HG03025 (cell line): ENCODE data around the gene DCTN3.

Source experiments
- ATAC-seq: cut with Tn5 transposase; IDR thresholded peaks from one replicate; pipeline ENCODE4 v1.9.1; 2021; ENCODE audit warnings: mild to moderate bottlenecking, moderate library complexity; ENCODE audit not compliant: unreplicated experiment, low FRiP score

DCTN3 gene

DNA sequence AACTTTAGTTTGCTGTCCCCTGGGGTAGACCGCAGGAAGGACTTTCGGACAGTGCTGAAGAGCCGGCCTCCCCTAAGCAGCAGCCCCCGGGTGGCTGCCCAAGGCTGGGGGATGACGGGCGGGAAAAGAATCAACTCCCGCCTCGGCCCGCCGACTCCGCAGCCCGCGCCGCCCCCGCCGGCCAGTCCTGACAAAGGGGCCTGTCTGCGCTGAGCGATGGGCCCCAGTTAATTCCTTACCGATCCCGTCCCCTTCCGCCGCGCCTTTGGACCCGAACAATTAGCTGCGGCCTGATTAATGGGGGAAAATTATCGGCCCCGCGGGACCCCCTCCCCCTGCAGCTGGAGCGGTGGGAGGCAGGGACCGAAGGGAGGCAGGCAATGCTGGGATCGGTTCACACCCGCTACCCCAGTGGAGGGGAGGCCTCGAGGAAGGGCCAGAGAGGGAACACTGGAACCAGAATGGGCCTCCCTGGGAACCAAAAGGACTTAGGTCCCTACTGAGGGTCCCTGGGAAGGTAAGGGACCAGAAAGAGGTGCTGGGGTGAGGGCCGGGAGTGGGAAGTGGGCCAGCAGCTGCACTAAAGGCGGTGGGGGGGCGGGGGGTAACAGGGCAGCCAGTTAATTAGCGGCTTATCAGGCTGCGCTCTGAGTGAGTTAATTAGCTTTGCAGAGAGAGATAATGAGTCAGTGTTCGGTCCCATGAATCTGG, 4.3 kb upstream of the DCTN3 start:
- no peak for ATAC-seq

DNA sequence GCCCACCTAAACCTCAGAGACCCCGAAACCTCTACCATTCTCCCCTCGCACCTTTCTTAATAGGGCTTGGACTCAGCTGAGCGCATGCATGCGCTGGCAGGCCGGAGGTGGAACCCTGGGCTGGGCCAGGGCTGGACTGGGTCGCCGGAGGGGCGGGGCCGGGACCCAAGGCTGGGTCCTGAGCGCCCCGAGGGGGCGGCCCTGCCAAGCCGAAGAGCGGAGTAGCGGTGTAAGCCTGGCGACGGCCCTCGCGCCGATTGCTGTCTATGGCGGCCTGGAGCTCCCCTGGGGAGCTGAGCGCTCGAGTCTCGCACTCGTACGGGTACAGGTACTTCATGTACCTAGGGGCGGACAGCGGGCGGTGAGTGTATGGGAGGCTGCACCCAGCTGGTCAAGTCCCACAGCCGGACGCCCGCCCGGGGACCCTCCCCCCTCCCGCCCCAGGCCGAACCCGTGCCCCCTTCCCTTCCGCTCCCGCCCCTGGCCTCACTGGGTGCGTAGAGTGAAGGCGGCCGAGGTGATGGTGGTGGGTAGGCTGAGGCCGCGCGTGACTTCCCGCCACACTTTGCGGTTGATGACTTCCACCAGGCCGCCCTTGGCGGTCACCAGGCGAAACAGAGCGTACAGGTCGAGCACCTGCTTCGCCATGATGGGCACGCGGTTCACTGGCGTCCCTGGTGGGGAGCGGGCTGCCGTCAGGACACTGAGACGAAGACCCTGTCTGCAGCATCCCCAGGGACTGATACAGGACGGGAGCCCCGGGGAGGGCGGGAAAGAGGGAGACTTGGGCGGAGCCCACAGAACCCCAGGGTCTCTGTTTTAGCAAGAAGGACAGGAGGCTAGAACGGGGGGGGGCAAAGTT, 3.3 kb upstream of the DCTN3 start:
- no peak for ATAC-seq

DNA sequence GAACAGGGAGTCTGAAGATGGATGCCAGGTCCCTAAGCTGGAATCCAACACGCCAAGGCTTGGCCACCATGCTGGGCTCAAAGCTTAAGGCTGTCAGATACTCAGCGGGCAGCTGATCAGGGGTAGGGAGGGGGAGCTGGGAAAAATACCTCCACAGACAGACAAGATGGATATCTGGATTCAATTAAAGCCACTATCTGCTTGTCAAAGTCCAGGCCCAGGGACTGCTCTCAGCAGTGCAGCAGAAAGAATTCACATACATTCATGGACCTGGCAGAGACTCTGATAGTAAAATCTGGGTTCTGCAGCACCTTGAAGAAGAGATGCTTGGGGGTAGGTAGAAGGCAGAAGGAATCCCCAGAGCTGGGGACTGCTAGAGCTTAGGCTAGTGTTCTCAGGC, 5.2 kb downstream of the DCTN3 start:
- ATAC-seq: no peak

DNA sequence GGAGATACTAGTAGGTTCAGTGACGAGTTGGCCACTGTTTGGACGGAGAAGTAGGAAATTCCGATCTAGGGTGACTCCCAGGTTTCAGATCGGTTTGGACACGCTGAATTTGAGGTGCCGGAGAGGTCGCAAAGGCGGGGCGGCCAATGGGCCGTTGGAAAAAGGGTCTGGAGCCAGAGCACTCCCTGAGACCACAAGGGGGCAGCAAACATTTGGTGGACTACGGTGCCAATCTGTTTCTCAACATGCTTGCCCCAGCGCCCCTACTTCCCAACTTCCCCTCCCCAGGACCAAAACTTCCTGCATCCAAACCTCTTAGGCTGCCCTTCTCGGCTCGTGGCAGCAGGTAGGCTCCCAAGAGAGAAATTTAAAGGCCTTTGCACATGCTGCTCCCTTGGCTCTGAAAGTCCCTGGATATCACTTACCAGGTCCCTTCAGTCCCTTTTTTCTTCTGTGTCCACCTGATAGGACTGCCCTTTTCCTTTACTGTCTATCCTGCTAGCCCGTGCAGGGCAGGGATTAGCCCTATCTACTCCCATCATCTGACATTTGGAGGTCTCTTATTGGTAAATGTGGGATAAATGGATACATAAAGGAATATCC, 7.4 kb downstream of the DCTN3 start:
- peak; percentile 45 for ATAC-seq

DNA sequence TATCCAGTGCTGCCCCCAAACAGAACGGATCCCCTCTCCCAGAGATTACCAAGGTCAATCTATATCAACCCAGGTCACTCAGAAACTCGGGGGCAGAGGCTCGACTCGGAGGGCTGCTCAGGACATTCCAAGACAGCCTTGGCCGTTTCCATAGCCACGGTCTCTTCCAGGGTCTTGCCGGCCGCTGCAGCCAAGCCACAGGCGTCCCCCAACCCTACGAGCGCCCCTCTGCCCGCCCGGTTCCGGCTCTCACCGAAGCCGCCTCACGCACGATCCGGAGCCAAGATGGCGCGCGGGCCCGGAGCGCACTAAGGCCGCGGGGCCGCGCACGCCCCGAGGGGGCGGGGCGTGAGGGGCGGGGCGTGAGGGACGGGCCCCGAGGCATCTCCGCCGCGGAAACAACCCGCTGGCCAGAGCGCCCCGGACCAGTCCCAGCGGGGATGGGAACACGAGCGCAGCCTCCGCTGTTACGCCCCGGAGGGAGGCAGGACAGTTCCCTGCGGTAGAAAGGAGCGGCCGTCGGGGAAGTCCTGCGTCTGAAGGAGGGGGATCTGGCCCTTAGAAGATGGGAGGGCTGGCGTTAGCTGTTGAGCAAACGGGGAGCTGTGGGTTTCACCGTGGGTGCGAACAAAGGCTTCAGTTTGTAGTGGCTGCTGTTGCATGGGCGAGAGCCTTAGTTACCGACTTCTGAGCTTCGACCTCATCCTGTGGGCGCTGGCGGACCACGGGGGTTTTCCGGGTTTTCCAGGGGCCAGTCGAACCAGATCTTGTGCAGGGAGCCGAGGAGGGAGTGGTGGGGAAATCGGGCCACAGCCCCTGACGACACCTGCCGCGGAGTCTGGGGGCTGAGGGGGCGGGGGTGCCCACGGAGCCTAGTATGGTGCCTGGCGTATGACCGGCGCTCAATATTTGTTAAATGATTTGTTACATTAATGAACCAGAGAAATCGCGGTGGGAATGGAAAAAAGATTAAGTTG, 8.2 kb downstream of the DCTN3 start, which contains the start of gene RPP25L:
RPP25L (minus strand) TSS at position 287 of the 977 bp plus-strand sequence. CDS start 801 bp downstream, outside the sequence.
- ATAC-seq: peak; percentile 88

DNA sequence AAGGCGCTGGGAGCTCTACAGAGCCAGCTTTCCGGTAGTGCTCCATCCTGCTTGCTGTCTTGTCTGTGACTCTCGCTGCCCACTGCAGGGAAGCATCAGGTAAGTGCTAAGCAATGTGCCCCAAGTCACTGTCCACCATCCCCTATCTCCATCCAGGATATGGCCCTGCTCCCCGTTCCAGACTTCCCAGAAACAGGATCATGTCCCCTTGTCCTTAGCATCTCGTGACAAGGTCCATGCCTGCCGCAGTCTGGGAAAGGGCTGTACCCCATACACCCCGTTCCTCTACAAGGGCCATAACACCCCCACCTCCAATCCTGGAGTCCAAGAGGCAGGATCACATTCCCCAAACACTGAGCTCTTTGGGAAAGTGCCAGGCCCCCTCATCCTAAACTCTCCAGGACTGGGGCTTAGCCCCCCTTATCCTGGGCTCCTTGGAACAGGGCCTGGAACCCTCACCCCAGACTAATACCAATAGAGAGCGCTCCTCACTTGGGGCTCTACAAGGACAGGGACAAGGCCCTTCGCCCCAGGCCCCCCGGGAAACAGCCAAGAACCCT, 9.0 kb downstream of the DCTN3 start:
- peak; percentile 1 for ATAC-seq

DNA sequence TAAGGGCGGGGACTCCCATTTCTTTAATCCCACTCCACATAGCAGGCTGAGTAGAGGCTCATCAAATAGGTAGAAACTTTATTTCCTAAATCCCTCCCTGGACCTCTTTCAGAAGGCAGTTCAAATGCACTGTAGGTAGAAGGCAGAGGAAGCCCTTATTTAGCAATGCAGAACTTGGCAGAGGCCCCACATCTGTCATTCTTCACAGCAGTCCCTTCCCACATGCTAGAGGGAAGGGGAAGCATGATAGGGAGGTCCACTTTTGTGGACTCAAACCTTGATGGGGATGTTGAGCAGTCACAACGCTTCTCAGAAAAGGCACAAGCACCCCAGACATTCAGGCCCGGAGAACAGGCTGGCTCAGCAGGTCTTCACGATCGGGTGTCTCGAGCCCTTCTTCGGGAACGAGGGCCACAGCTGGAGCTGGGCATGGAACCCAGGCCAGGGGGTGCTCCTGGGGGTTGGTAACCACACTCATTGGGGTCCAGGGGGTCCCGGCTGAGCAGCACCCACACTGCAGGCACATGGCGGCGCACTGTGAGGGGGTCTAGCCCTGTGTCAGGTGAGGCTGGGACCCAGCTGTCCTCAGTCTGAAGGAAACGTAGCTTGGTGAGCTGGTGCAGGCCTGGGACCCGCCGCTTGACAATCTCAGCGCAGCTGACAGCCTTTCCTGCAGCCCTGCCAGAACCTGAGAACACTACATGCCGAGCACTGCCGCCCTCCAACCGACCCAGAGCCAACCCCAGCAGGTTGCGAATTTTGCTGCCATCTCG, 9.7 kb downstream of the DCTN3 start:
- ATAC-seq: no peak

DNA sequence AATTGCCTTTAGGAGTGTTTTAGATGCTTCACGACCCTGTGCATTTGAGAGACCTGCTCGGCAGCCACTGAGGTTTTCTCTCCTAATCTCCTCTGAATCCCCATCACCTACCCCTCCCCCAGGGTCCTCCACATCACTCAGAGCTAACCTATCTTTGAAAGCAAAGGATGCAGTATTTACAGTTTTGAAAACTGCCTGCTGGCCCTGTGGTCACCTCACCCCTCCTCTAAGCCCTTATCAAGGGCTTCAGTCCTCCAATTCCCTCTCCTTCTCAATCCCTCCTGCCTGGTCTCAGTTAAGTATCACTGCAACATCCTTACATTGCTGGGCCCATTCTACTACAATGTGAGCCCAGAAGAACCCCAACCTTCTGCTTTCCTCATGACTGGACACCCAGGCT, 13.0 kb downstream of the DCTN3 start:
- no peak for ATAC-seq

DNA sequence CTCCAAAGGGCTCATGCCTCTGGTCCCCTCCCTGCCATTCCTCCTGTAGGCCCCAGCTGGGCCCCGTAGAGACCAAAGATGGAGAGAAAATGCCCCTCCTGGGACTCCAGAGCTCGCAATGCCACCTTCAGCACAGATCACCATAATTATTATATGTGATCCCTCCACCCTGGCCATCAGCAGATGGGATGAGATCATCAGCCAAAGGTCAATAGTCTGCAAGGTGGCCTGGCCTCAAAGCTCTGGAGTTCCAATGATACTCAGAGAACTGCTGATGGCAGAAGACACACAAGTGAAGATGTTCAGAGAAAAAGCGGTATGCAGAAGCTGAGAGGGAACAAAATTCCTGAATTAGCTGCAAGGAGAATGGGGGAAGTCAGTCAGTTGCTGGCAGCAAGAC, 13.4 kb downstream of the DCTN3 start:
- ATAC-seq: no peak

DNA sequence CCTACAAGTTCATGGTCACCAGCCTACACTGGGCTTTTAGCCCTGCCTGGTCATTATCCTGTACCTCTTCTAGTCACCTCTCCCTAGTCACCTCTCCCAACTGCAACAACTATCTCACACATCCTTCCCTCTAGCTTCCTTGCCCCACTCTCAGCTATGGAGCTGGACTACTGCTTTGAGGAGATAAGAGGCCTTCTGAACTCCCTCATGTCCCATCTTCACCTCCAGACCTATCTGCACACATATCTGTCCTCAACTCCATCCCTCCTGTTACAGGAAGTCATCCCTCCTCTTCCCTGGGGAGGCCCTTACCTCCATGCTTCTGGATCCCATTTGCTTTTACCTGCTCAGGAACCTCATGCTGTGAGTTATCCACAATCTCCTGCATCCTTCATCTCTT, 14.1 kb downstream of the DCTN3 start:
- no peak for ATAC-seq

DNA sequence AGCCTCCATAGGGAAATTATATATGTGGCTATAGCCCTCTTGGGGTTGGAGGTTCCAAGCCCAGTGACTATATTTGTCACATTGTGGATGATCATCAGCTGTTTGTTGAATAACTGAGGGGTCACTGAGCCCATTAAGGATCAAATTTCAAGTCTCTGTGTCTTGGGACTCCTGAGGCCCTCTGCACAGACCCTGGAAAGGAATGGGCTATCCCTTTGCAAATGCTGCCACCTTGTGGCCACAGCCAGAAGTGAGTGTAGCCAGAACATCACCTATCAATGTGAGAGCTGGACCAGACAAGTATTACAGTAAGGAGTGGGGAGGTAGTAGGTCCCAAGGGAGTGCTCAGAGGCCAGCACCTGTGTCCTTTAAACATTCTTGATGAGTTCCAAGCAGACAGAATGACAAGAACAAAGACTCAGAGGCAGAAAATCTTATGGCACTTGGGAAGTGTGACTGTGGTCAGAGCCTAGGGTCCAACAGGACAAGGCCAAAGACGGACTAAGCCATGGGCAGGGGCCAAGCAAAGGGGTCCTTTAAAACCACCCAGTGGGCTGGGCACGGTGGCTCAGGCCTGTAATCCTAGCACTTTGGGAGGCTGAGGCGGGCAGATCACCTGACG, 16.6 kb downstream of the DCTN3 start:
- ATAC-seq: no peak

DNA sequence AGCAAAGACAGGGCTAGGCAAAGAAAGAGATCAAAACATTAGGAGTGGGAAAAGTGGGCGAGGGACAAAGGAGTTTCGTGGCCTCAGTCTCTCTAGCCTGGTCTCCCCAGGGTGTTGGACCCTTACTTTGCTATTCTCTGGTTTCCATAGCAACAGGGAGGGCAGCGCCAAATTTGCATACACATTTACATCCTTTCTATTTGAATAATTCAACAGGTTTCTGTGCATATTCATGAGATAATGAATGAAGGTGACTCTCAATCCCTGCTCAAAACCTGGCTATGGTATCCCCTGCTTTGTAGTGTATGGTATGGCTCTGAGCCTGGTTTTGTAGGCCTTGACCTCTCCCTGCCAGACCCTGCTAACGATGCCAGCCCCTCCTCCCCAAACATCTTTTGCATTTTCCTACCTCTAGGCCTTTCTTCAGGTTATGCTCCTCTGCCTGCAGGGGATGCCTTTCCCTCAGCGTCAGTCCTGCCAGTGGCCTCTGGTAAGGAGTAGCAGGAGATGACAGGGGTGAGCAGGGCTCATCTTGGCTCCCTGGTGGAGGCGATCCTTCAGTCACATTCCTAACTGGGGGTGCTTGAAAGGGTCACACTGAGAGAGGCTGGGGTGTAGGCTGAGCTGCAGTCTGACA, 18.2 kb downstream of the DCTN3 start:
- no peak for ATAC-seq

DNA sequence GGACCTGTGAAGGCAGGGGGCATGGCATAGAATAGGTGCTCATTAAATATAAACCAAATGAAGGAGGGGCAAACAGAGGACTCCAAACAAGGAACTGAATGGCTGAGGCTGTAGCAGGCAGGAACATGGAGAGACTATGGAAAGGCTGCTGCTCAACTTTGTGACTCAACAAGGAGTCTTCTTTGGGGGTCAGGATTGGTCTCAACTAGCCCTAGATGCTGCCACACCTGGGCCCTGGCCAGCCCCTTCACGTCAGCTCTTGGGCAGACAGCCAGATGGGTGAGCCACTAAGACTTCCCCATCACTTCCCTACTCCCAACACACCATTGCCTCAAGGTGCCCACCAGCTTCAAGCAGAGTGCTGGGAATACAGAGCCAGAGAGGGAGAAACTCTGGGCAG, 19.4 kb downstream of the DCTN3 start:
- no peak for ATAC-seq

DNA sequence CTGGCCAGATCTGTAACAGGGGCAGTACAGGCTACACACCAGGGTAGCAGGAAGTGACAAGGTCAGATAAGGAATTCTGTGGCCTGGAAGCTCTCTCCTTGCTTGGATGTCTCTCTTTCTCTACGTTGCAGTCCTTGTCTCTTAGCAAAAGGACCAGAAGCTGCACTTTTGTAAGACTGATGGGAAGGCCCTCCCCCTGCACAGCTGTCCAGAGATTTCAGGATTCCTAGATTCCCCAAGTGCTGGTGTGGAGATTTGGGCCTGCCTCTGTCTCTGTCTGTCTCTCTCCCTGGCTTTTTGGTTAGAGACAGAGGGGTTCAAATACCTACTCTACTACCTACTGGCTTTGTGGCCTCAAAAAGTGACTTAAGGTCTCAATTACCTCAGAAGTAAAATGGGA, 20.7 kb downstream of the DCTN3 start:
- ATAC-seq: no peak

DNA sequence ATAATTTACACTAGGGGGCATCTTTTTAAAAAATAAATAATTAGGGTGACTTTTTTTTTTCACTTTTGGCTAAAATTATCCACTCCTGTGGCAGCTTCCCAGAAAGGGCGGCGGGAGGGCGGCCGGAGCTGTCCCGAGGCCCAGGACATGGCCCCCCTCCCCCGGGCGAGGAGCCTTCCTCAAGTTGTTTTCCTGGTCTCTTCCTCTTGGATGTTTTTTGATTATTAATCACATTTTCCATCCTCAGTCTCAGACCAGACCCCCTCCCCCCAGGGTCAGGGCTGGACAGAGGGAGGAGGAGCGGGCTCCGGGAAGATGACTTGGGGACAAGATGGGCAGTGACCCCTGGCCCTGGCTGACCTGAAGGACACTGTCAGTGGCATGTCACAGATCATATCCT, 26.1 kb downstream of the DCTN3 start:
- no peak for ATAC-seq

DNA sequence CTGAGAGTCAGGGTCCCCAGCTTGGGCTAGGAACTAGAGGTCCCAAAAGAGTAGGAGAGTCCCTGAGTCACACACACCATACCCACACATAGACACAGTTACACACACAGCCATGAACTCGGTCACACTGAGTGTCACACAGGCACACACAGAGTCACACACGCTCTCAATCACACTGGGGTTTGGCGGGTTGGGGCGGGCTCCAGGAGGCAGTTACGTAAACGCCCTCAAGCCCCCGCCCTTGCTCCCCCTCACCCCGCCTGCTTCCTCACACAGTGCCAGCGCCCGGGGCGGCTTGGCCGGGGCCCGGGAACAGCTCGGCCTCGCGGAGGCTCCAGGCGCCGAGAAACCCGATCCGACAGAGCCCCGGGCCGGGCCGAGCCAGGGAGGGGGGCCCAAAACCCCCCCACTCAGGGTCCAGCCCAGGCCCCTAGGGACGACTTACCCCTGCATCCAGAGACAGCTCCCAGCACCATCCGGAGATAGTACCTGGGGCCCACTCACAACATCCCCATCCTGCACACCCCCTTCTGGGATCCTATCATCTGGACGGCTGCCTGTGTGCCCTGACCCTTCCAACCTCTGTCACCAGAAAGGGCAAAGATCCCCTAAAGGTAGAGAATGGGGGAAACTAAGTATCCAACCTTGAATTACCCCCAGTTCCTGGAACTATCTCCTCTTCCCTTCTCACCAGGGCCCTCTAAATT, 27.2 kb downstream of the DCTN3 start:
- ATAC-seq: no peak

DNA sequence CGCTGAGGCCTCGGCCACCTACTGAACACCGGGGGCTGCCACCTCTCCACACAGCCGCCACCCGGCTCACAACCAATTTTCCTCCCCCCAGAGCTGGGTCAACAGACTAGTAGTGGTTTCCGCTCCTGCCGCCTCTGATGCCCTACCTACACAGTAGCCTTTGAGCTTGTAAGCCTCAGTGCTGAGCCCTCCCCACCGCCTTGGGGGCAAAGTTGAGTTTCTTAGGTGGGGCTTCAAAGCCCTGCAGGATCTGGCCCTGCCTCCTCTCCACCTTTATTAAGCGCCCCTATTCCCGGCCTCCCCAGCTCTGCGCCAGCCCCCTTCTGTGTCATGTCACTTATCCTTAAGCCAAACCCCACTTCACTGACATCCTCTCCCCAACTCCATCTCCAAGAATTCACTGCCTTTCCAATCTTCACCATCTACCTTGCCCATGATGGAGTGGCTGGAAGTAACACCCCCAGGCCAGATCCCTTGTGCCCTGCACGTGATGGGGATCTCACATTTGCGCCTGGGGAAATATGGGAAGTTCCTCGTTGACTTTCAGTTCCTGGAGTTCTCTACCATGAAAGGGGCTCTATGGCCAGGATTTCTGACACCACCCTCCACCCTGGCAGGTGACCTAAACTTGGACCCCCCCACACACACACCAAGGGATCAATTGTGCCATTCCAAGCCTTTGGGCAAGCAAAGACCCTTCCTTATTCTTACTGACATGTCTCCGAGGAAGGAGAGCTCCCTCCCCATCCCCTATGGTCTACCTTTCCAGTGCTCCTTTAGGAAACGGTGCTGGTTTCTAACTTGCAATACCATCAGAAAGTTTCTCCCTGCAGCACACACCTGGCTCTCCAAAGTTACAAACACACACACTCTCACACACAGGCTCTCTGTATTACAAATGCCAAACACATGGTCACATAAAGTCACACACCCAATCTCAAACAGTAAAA, 28.1 kb downstream of the DCTN3 start:
- ATAC-seq: no peak
